Measurements from ENCODE around the gene SPINK1.
"Not testable (repeated sequence)": the region's sequence is repeated elsewhere in the genome, so short reads cannot be mapped to it uniquely, and the experiment has no call there.

The SPINK1 gene

DNA sequence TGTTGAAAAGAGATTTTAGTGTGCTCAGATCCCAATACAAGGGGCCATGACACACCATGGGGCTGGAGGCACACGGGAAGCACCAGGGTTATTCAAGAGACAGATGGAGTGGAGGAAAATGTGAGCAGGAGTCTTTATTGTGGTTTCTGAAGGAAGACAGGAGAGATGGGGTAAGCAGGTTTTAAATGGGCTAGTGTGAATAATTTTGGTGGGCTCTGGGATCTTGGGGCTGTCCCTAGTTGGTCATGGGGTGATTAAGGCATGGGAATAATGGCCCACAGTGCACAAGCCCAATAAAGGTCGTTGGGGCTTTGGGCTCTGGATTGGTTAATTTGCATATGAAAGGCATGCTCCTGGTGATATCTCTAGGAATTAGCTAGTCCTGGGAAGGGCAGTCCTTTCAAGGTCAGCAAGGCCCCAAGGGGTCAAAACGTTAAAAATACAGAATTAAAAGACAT, 43.5 kb upstream of the SPINK1 start:
- TF ChIP-seq, protein P1, sequence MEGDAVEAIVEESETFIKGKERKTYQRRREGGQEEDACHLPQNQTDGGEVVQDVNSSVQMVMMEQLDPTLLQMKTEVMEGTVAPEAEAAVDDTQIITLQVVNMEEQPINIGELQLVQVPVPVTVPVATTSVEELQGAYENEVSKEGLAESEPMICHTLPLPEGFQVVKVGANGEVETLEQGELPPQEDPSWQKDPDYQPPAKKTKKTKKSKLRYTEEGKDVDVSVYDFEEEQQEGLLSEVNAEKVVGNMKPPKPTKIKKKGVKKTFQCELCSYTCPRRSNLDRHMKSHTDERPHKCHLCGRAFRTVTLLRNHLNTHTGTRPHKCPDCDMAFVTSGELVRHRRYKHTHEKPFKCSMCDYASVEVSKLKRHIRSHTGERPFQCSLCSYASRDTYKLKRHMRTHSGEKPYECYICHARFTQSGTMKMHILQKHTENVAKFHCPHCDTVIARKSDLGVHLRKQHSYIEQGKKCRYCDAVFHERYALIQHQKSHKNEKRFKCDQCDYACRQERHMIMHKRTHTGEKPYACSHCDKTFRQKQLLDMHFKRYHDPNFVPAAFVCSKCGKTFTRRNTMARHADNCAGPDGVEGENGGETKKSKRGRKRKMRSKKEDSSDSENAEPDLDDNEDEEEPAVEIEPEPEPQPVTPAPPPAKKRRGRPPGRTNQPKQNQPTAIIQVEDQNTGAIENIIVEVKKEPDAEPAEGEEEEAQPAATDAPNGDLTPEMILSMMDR (IDR thresholded peaks at IDR 0.05; ENCODE audit: low read depth, low read length), result no peak
- no peak overlapping the region for H3K4me3 ChIP-seq (replicated peaks in 1 of 2; ENCODE audit: low read depth in 2 of 2, low read length in 2 of 2)
- DNase-seq (ENCODE audit: low read depth in 2 of 2), result no peak

DNA sequence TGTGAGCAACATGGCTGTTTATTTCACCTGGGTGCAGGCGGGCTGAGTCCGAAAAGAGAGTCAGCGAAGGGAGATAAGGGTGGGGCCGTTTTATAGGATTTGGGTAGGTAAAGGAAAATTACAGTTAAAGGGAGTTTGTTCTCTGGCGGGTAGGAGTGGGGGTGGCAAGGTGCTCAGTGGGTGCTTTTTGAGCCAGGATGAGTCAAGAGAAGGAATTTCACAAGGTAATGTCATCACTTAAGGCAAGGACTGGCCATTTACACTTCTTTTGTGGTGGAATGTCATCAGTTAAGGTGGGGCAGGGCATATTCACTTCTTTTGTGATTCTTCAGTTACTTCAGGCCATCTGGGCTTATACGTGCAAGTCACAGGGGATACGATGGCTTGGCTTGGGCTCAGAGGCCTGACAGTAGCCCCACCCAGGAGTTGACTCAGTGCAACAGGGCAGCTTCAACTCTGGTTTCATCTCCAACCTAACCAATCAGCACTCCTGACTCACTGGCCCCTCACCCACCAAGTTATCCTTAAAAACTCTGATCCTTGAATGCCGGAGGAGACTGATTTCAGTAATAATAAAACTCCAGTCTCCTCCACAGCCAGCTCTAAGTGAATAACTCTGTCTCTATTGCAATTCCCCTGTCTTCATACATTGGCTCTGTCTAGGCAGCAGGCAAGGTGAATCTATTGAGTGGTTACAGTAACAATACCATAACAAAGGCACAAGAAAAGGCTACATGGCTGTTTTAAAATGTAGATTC, 42.8 kb upstream of the SPINK1 start:
- not testable (repeated sequence) for H3K4me3 ChIP-seq (replicated peaks in 1 of 2; ENCODE audit: low read depth in 2 of 2, low read length in 2 of 2)
- DNase-seq (ENCODE audit: low read depth in 2 of 2), result peak in 1 of 2 donors; percentile 16

DNA sequence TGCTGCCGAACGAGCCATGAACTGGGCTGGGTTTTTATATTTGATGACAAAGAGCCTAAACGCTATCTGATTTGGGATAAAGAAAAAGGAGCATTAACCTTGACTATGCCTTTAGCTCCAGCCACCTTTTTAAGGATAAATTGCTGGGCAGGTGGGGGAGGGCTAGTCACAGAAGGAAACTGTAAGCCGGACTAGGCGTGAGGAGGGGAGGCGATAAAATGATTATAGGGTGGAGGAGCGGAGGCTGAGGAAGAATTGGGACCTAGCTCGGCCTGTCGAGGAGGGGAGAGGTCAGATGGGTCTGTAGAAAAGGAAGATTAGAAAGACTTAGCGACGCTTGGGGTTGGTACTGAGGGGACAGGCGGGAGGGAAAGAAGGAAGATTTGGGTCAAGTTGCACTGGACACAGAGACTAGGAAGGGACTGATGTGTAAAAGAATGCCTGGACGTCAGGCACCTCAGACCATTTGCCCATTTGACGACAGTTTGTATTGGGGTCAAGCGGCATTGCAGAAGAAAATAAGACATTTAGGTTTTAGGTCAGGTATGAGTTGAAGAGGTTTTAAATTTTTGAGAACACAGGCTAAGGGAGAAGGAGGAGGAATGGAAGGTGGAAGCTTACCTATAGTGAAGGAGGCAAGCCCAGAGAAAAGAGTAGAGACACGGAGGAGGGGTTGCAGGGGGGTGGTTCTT, 41.4 kb upstream of the SPINK1 start:
- H3K4me3 ChIP-seq (replicated peaks in 1 of 2; ENCODE audit: low read depth in 2 of 2, low read length in 2 of 2); DNase-seq (ENCODE audit: low read depth in 2 of 2): not testable (repeated sequence)

DNA sequence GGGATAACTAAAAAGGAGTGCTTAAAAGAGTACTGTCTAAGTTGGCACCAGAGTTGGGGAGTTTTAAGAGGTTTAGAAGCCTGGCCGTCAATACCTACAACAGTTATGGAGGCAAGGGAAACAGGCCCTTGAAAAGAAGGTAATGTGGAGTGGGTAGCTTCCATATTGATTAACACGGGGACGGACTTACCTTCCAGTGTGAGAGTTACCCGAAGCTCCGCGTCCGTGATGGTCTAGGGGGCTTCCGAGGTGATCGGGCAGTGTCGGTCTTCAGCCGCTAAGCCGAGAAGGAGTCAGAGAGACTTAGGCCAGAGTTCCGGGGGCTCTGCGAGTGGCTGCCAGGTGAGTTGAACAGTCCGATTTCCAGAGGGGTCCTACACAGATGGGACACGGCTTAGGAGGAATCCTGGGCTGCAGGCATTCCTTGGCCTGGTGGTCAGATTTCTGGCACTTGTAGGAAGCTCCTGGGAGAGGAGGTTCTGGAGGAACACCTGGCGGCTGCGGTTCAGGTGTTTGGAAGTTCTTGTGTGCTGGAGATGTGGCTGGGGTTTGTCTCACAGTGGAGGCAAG, 40.6 kb upstream of the SPINK1 start:
- not testable (repeated sequence) for DNase-seq (ENCODE audit: low read depth in 2 of 2); H3K4me3 ChIP-seq (replicated peaks in 1 of 2; ENCODE audit: low read depth in 2 of 2, low read length in 2 of 2)

DNA sequence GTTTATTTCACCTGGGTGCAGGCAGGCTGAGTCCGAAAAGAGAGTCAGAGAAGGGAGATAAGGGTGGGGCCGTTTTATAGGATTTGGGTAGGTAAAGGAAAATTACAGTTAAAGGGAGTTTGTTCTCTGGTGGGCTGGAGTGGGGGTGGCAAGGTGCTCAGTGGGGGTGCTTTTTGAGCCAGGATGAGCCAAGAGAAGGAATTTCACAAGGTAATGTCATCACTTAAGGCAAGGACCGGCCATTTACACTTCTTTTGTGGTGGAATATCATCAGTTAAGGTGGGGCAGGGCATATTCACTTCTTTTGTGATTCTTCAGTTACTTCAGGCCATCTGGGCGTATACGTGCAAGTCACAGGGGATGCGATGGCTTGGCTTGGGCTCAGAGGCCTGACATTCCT, 38.4 kb upstream of the SPINK1 start:
- DNase-seq (ENCODE audit: low read depth in 2 of 2); H3K4me3 ChIP-seq (replicated peaks in 1 of 2; ENCODE audit: low read depth in 2 of 2, low read length in 2 of 2): not testable (repeated sequence)

DNA sequence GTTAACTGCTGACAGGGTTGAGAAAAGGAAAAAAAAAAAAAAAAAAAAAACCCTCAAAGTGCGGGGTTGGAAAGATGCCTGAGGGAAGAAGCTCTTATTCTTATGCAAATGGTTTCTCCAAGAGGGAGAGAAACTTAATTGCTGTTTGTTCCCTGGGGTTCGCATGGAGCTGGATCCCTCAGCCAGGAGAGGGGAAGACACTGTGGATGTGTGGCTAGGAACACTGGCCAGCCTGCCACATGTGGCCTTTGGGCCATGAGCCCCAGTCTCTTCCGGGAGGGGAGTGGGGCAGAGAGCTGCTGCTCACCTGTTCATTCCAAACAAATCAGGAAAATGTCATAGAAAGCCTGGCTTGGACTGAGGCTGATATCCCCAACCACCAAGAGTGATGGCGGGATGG, 37.6 kb upstream of the SPINK1 start:
- DNase-seq (ENCODE audit: low read depth in 2 of 2), result no peak
- TF ChIP-seq, protein P1 (IDR thresholded peaks at IDR 0.05; ENCODE audit: low read depth, low read length), result no peak
- no peak overlapping the region for H3K4me3 ChIP-seq (replicated peaks in 1 of 2; ENCODE audit: low read depth in 2 of 2, low read length in 2 of 2)

DNA sequence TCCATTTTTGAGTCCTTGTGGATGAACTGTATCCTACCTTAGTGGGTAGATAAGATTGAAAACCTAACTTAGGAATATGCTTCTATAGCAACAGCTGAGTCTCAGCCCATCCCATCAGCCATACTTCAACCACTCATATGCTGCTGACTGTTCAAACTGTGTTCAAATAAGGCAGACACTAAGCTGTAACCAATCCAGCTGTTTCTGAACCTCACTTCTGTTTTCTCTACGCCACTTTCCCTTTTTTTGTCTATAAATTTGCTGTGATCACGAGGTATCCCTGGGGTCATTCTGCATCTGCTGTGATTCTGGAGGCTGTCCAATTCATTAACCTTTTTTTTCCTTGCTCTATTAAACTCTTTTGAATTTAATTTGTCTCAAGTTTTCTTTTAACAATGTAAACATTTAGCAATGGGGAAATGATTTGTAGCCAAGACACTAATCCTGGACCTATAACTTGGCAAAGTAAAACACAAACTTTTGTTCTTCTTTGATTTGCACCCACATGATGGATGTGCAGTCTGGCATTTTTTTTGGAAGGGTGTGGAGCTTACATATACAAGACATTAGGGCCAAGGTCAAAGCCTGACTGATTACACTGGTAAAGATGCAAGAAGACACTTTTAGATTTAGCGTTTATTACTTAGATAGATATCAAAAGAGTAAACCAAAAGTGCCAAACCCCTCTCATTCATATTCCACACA, 32.1 kb upstream of the SPINK1 start:
- TF ChIP-seq, protein P1 (IDR thresholded peaks at IDR 0.05; ENCODE audit: low read depth, low read length), result no peak
- no peak for DNase-seq (ENCODE audit: low read depth in 2 of 2)
- no peak overlapping the region for H3K4me3 ChIP-seq (replicated peaks in 1 of 2; ENCODE audit: low read depth in 2 of 2, low read length in 2 of 2)

DNA sequence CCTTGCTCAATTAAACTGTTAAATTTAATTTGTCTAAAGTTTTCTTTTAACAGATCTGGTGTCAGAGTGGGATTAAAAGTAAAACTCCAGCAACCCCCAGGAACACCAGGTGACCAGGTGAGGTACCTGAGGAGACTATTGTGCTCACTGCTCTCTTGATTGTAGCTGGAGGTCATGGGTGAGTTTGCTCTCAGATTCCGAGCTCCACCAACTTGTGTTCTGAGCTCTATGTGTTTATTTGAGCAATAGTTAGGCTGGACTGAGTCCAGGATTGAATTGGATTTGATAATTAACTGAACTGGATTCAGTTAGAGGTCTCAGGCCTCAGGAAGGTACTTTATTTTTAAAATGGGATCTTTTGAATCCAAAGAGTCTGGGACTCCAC, 29.2 kb upstream of the SPINK1 start:
- no peak overlapping the region for H3K4me3 ChIP-seq (replicated peaks in 1 of 2; ENCODE audit: low read depth in 2 of 2, low read length in 2 of 2)
- DNase-seq (ENCODE audit: low read depth in 2 of 2), result no peak
- TF ChIP-seq, protein P1 (IDR thresholded peaks at IDR 0.05; ENCODE audit: low read depth, low read length), result no peak
